ENCODE data around the gene DUOX2. TPM values are rescaled to one million over a fixed set of nuclear protein-coding genes. Genes with fewer than 3 reads are reported as not detected.

Gene DUOX2
- total and polyA plus RNA-seq, 2 of the 13 experiments (the other 11 are each of a cell fraction or from before 2014, with no cell fraction given) = 0.08 TPM; not detected in 1

DNA sequence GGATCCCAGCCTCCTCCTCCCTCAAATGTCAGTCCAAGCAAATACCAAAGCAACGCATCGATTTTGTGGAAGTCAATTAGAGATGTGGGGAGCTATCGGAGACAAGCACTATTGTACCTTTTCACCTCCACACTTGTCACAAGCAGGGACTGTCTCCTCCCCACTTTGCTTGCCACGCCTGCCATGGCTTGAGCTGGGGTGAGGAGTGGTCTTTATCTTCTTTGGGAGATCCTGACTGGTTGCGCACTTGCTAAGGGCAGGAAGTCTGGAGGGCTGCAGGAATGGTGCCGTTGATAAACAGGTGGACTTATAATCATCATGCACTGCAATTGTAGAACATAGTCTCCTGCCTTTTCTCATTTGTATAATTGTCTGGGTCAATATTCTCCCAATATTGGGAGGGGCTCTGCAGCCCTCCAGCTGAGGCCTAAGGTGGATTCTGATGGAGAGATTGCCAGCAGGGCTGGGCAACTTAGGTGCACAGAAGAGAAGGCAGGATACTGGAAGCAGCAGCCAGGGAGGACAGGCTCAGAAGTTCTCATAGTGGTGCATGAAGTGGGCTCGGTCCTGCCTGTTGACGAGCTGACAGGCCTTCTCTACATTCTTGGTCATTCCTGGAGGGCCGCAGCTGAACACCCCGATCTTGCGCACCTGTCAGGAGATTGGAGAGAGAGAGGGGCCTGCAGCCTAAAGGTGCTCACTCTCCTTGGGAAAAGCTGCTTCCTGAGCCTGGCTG lies 20.2 kb downstream of the DUOX2 start (continued):
- TF ChIP-seq, protein P1, sequence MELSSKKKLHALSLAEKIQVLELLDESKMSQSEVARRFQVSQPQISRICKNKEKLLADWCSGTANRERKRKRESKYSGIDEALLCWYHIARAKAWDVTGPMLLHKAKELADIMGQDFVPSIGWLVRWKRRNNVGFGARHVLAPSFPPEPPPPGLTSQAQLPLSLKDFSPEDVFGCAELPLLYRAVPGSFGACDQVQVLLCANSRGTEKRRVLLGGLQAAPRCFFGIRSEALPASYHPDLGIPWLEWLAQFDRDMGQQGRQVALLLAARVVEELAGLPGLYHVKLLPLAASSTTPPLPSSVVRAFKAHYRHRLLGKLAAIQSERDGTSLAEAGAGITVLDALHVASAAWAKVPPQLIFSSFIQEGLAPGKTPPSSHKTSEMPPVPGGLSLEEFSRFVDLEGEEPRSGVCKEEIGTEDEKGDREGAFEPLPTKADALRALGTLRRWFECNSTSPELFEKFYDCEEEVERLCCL (CRISPR knock-in tag; IDR thresholded peaks at IDR 0.05; ENCODE audit: borderline replicate concordance) = no peak
- TF ChIP-seq ZFP36 (IDR thresholded peaks at IDR 0.05; ENCODE audit: borderline replicate concordance, low read depth, low read length, partially characterized antibody) = no peak
- no peak for TF ChIP-seq SRSF9 (IDR thresholded peaks at IDR 0.05; ENCODE audit: borderline replicate concordance, insufficient read depth, low read depth, low read length, poor library complexity, severe bottlenecking)
- no peak for TF ChIP-seq RBM22 (optimal IDR thresholded peaks at IDR 0.05; ENCODE audit: low read length)
- no peak for TF ChIP-seq ZBTB7B (CRISPR knock-in tag; IDR thresholded peaks at IDR 0.05)
- no peak for TF ChIP-seq NRL (CRISPR knock-in tag; IDR thresholded peaks at IDR 0.05; ENCODE audit: borderline replicate concordance)

DNA sequence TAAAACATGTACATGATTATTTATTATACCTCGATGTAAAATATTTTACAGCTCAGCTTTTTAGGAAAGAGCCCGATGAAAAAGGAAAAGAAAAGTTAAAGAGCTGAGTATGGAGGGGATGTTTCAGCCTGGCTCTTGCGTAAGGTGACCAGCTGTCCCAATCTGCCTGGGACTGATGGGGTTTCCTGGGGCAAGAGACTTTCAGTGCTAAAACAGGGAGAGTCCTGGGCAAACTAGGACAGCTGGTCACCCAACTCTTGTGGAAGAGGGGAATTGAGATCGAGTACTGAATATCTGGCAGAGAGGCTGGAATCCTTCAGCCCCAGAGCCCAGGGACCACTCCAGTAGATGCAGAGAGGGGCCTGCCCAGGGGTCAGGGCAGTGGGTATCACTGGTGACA lies 21.0 kb downstream of the DUOX2 start:
- WGBS (ENCODE audit: low lambda C conversion rate) = 40% methylated on average over 4 of the region's 4 CpGs
- Histone ChIP-seq H3K27ac (ENCODE audit: extremely low read length, insufficient read depth, low read length) (no peak overlapping the region), H3K36me3 (replicated peaks in 1 of 2; ENCODE audit: control insufficient read depth in 1 of 2, insufficient read depth in 2 of 2, low read length in 2 of 2) (no peaks in the 10 kb centered on the region), H3K27me3 (ENCODE audit: control insufficient read depth in 1 of 2, insufficient read depth in 2 of 2, low read length in 2 of 2) (peaks cover 7 to 35% of the 10 kb centered on the region in 2 experiments; a peak in 4 of 5 replicates), H3K4me1 (ENCODE audit: insufficient read depth, low read length) (peaks cover 38% of the 10 kb centered on the region), H4K20me1 (ENCODE audit: insufficient read depth, low read length) (no peaks in the 10 kb centered on the region), H3K4me3 (replicated peaks in 1 of 3; ENCODE audit: insufficient read depth in 1 of 3, low read depth in 2 of 3, low read length in 3 of 3) (no peak overlapping the region), H2AFZ (ENCODE audit: low read length) (no peak overlapping the region), H3K79me2 (ENCODE audit: insufficient read depth, low read length) (no peaks in the 10 kb centered on the region), H3K9ac (ENCODE audit: insufficient read depth, low read depth, low read length) (no peak overlapping the region), H3K4me2 (ENCODE audit: low read depth, low read length) (no peak overlapping the region), H3K9me3 (ENCODE audit: low read length) (no peaks in the 10 kb centered on the region)
- TF ChIP-seq CEBPB (IDR thresholded peaks at IDR 0.05; ENCODE audit: borderline replicate concordance, low read depth, low read length) (peak; percentile 56), ZC3H13 (CRISPR knock-in tag; IDR thresholded peaks at IDR 0.05) (no peak), ATM (IDR thresholded peaks at IDR 0.05; ENCODE audit: borderline replicate concordance) (no peak)
- TF ChIP-seq, protein P2, sequence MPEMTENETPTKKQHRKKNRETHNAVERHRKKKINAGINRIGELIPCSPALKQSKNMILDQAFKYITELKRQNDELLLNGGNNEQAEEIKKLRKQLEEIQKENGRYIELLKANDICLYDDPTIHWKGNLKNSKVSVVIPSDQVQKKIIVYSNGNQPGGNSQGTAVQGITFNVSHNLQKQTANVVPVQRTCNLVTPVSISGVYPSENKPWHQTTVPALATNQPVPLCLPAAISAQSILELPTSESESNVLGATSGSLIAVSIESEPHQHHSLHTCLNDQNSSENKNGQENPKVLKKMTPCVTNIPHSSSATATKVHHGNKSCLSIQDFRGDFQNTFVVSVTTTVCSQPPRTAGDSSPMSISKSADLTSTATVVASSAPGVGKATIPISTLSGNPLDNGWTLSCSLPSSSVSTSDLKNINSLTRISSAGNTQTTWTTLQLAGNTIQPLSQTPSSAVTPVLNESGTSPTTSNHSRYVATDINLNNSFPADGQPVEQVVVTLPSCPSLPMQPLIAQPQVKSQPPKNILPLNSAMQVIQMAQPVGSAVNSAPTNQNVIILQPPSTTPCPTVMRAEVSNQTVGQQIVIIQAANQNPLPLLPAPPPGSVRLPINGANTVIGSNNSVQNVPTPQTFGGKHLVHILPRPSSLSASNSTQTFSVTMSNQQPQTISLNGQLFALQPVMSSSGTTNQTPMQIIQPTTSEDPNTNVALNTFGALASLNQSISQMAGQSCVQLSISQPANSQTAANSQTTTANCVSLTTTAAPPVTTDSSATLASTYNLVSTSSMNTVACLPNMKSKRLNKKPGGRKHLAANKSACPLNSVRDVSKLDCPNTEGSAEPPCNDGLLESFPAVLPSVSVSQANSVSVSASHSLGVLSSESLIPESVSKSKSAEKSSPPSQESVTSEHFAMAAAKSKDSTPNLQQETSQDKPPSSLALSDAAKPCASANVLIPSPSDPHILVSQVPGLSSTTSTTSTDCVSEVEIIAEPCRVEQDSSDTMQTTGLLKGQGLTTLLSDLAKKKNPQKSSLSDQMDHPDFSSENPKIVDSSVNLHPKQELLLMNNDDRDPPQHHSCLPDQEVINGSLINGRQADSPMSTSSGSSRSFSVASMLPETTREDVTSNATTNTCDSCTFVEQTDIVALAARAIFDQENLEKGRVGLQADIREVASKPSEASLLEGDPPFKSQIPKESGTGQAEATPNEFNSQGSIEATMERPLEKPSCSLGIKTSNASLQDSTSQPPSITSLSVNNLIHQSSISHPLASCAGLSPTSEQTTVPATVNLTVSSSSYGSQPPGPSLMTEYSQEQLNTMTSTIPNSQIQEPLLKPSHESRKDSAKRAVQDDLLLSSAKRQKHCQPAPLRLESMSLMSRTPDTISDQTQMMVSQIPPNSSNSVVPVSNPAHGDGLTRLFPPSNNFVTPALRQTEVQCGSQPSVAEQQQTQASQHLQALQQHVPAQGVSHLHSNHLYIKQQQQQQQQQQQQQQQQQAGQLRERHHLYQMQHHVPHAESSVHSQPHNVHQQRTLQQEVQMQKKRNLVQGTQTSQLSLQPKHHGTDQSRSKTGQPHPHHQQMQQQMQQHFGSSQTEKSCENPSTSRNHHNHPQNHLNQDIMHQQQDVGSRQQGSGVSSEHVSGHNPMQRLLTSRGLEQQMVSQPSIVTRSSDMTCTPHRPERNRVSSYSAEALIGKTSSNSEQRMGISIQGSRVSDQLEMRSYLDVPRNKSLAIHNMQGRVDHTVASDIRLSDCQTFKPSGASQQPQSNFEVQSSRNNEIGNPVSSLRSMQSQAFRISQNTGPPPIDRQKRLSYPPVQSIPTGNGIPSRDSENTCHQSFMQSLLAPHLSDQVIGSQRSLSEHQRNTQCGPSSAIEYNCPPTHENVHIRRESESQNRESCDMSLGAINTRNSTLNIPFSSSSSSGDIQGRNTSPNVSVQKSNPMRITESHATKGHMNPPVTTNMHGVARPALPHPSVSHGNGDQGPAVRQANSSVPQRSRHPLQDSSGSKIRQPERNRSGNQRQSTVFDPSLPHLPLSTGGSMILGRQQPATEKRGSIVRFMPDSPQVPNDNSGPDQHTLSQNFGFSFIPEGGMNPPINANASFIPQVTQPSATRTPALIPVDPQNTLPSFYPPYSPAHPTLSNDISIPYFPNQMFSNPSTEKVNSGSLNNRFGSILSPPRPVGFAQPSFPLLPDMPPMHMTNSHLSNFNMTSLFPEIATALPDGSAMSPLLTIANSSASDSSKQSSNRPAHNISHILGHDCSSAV (CRISPR knock-in tag; IDR thresholded peaks at IDR 0.05; ENCODE audit: borderline replicate concordance) = no peak
- FAIRE-seq (no peak), DNase-seq (ENCODE audit: low spot score) (no peak), ATAC-seq (no peak)
- POLR2A ChIA-PET = no interaction called here
- CTCF ChIA-PET (ENCODE audit: low intra/inter-chr PET ratio, low total read pairs) = no interaction called here
- BruUV-seq (replicated peaks) = no TSS peak
- in situ Hi-C loops (cut with HindIII; ENCODE audit: extremely low pct_ligation_motif_present, low pct_unique_long_range_greater_than_20kb) (no loop called here), intact Hi-C loops (cut with micrococcal nuclease; ENCODE audit: unreplicated experiment) (no loop called here)
